ENCODE measurements around the gene ZCCHC17.

DNA sequence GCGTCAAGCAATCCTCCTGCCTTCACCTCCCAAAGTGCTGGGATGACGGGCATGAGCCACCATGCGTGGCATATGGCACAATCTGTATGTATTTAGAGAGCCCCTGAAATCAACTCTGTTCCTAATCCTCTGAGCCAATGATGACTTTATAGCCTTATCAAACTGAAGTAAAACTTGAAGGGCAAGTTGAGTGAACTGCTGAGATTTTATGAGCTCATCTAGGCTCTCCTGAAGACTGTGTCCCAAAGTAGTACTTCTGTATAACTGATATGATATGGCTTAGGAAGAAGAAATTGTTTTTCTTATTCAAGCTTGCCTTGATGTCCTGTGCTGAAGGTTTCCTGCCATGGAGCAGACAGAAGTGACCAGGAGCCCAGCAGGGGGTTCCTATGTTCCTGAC lies 33.4 kb upstream of the ZCCHC17 start:
- no peak for TF ChIP-seq POLR2AphosphoS5 (IDR thresholded peaks at IDR 0.05)
- TF ChIP-seq CTCF (IDR thresholded peaks at IDR 0.05): no peak
